ENCODE results near the gene RAD9A. TPM values are rescaled to one million over a fixed set of nuclear protein-coding genes. Genes with fewer than 3 reads are reported as not detected.
A peak's percentile ranks its signal among the peaks of the same experiment; 100 is the strongest.

The RAD9A gene
- total and polyA plus RNA-seq, 9 of the 15 experiments (the other 6 are each of a cell fraction or from before 2014, with no cell fraction given) = 1.4 to 41.2 (median 16.1) TPM

DNA sequence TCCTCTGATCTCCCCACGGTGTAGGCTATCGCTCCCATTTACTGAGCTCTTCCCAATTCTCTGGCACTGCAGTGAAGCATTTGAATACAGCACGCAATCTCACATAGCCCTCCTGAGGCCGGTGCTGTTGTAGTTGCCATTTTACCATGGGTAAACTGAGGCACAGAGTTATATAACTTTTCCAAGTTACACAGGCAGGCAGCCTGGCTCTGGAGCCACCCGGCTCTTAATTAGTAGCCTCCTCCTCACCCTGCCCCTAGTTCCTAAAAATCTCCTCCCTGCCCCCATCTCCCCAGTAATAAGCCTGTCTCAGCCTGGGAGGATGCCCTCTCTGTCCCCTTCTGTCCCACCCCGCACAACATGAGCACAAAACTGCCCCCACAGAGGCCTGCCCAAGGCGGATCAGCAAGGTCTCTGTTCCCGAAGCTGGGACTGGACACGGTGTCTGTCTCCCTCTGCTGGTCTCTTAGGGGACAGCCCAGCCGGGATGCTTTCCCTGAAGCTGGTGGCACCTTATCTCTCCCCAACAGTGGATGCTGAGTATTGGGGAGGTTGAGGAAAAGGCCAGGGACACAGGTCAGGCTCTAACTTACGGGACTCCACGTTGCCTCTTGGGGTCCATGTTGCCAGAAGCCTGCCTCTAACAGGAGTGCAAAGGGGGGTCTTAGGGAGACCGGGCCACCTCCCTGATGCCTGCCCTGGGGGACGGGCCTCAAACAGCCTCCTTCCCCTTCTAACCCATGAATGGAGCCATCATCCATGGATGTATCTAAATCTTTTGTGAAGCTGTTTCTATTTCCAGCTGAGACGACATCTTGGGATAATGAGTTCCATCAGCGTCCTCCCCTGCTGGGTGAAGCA lies 9.3 kb upstream of the RAD9A start (continued):
- TF ChIP-seq, protein P1, sequence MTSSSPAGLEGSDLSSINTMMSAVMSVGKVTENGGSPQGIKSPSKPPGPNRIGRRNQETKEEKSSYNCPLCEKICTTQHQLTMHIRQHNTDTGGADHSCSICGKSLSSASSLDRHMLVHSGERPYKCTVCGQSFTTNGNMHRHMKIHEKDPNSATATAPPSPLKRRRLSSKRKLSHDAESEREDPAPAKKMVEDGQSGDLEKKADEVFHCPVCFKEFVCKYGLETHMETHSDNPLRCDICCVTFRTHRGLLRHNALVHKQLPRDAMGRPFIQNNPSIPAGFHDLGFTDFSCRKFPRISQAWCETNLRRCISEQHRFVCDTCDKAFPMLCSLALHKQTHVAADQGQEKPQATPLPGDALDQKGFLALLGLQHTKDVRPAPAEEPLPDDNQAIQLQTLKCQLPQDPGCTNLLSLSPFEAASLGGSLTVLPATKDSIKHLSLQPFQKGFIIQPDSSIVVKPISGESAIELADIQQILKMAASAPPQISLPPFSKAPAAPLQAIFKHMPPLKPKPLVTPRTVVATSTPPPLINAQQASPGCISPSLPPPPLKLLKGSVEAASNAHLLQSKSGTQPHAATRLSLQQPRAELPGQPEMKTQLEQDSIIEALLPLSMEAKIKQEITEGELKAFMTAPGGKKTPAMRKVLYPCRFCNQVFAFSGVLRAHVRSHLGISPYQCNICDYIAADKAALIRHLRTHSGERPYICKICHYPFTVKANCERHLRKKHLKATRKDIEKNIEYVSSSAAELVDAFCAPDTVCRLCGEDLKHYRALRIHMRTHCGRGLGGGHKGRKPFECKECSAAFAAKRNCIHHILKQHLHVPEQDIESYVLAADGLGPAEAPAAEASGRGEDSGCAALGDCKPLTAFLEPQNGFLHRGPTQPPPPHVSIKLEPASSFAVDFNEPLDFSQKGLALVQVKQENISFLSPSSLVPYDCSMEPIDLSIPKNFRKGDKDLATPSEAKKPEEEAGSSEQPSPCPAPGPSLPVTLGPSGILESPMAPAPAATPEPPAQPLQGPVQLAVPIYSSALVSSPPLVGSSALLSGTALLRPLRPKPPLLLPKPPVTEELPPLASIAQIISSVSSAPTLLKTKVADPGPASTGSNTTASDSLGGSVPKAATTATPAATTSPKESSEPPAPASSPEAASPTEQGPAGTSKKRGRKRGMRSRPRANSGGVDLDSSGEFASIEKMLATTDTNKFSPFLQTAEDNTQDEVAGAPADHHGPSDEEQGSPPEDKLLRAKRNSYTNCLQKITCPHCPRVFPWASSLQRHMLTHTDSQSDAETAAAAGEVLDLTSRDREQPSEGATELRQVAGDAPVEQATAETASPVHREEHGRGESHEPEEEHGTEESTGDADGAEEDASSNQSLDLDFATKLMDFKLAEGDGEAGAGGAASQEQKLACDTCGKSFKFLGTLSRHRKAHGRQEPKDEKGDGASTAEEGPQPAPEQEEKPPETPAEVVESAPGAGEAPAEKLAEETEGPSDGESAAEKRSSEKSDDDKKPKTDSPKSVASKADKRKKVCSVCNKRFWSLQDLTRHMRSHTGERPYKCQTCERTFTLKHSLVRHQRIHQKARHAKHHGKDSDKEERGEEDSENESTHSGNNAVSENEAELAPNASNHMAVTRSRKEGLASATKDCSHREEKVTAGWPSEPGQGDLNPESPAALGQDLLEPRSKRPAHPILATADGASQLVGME (CRISPR knock-in tag; IDR thresholded peaks at IDR 0.05) = 0 out of 2 replicates have a peak, but pooled peaks have one; percentile 17
- TF ChIP-seq ZNF830 (CRISPR knock-in tag; IDR thresholded peaks at IDR 0.05) = 0 out of 2 replicates have a peak, but pooled peaks have one; percentile 46
- peak; percentile 95 for TF ChIP-seq CC2D1A (IDR thresholded peaks at IDR 0.05)
- TF ChIP-seq GATA2 (CRISPR knock-in tag; IDR thresholded peaks at IDR 0.05) = peak; percentile 18; the same call in 1 of the 2 replicates
- peak; percentile 56 for TF ChIP-seq BHLHE40 (IDR thresholded peaks at IDR 0.05; ENCODE audit: low read length)
- no peak for TF ChIP-seq HOXB6 (CRISPR knock-in tag; IDR thresholded peaks at IDR 0.05; ENCODE audit: borderline replicate concordance)
- TF ChIP-seq TCFL5 (CRISPR knock-in tag; conservative IDR thresholded peaks at IDR 0.05) = no peak
- TF ChIP-seq, protein P2, sequence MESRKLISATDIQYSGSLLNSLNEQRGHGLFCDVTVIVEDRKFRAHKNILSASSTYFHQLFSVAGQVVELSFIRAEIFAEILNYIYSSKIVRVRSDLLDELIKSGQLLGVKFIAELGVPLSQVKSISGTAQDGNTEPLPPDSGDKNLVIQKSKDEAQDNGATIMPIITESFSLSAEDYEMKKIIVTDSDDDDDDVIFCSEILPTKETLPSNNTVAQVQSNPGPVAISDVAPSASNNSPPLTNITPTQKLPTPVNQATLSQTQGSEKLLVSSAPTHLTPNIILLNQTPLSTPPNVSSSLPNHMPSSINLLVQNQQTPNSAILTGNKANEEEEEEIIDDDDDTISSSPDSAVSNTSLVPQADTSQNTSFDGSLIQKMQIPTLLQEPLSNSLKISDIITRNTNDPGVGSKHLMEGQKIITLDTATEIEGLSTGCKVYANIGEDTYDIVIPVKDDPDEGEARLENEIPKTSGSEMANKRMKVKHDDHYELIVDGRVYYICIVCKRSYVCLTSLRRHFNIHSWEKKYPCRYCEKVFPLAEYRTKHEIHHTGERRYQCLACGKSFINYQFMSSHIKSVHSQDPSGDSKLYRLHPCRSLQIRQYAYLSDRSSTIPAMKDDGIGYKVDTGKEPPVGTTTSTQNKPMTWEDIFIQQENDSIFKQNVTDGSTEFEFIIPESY (CRISPR knock-in tag; IDR thresholded peaks at IDR 0.05) = 0 out of 2 replicates have a peak, but pooled peaks have one; percentile 33
- peak in 1 of 2 experiments; percentile 64; a peak in 1 of 4 replicates for TF ChIP-seq RCOR1 (IDR thresholded peaks at IDR 0.05; ENCODE audit: borderline replicate concordance in 1 of 2, low read depth in 2 of 2, low read length in 2 of 2)
- TF ChIP-seq ZBTB7A (IDR thresholded peaks at IDR 0.05; ENCODE audit: borderline replicate concordance, control insufficient read depth, low read depth, low read length) = peak; percentile 28; the same call in 1 of the 2 replicates
- TF ChIP-seq PYGO2 (tag; IDR thresholded peaks at IDR 0.05) = 0 out of 2 replicates have a peak, but pooled peaks have one; percentile 40
- TF ChIP-seq, protein P3, sequence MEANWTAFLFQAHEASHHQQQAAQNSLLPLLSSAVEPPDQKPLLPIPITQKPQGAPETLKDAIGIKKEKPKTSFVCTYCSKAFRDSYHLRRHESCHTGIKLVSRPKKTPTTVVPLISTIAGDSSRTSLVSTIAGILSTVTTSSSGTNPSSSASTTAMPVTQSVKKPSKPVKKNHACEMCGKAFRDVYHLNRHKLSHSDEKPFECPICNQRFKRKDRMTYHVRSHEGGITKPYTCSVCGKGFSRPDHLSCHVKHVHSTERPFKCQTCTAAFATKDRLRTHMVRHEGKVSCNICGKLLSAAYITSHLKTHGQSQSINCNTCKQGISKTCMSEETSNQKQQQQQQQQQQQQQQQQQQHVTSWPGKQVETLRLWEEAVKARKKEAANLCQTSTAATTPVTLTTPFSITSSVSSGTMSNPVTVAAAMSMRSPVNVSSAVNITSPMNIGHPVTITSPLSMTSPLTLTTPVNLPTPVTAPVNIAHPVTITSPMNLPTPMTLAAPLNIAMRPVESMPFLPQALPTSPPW (CRISPR knock-in tag; IDR thresholded peaks at IDR 0.05) = peak; percentile 57
- TF ChIP-seq SMARCA5 (IDR thresholded peaks at IDR 0.05) = peak; percentile 82; the same call in 1 of the 2 replicates
- TF ChIP-seq XRCC5 (IDR thresholded peaks at IDR 0.05; ENCODE audit: low read depth, low read length) = peak; percentile 90
- TF ChIP-seq, protein P4, sequence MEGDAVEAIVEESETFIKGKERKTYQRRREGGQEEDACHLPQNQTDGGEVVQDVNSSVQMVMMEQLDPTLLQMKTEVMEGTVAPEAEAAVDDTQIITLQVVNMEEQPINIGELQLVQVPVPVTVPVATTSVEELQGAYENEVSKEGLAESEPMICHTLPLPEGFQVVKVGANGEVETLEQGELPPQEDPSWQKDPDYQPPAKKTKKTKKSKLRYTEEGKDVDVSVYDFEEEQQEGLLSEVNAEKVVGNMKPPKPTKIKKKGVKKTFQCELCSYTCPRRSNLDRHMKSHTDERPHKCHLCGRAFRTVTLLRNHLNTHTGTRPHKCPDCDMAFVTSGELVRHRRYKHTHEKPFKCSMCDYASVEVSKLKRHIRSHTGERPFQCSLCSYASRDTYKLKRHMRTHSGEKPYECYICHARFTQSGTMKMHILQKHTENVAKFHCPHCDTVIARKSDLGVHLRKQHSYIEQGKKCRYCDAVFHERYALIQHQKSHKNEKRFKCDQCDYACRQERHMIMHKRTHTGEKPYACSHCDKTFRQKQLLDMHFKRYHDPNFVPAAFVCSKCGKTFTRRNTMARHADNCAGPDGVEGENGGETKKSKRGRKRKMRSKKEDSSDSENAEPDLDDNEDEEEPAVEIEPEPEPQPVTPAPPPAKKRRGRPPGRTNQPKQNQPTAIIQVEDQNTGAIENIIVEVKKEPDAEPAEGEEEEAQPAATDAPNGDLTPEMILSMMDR (IDR thresholded peaks at IDR 0.05 in 2 of 3, conservative IDR thresholded peaks at IDR 0.05 in 1 of 3; ENCODE audit: insufficient read depth in 2 of 3, low read depth in 1 of 3, low read length in 3 of 3) = peak; percentile 97 to 99 (median 98)
